T47D (cell line): Measurements from ENCODE around the gene AP3S2.
"Not testable (repeated sequence)": the region's sequence is repeated elsewhere in the genome, so short reads cannot be mapped to it uniquely, and the experiment has no call there.

Experiments
- DNase-seq, 2 experiments: peaks; one replicate each; pipeline versions ENCODE4 v3.0.0 to v3.0.0-alpha.2; 2011 to 2012; ENCODE audit warnings: low read depth in 1 of 2, low spot score in 1 of 2
- JUND ChIP-seq: IDR thresholded peaks from 2 replicates; pipeline ENCODE4 v1.6.1; 2012; ENCODE audit warnings: low read depth
- in situ Hi-C: cut with HindIII; loops from 2 replicates; pipeline ENCODE4 v1.10.0; 2016; ENCODE audit warnings: low sequenced_read_pairs, low pct_unique_long_range_greater_than_20kb

The AP3S2 gene

GRCh38 chr15:89802231-89802928, 91.4 kb downstream of the AP3S2 start:
- in situ Hi-C loops = no loop called here
- no peak for DNase-seq
- TF ChIP-seq JUND = no peak

GRCh38 chr15:89801471-89802195, 92.2 kb downstream of the AP3S2 start:
- TF ChIP-seq JUND = no peak
- in situ Hi-C loops = no loop called here
- no peak for DNase-seq

GRCh38 chr15:89799918-89800498, 93.8 kb downstream of the AP3S2 start:
- in situ Hi-C loops = no loop called here
- TF ChIP-seq JUND = no peak
- DNase-seq = no peak

- TF ChIP-seq JUND = no peak
- in situ Hi-C loops = no loop called here
- DNase-seq = no peak
Observed at GRCh38 chr15:89799011-89799911, 94.5 kb downstream of the AP3S2 start.

- in situ Hi-C loops = no loop called here
- TF ChIP-seq JUND = no peak
- no peak for DNase-seq
Observed at GRCh38 chr15:89797678-89798201, 96.1 kb downstream of the AP3S2 start.

GRCh38 chr15:89795996-89796395, 97.8 kb downstream of the AP3S2 start:
- TF ChIP-seq JUND = no peak
- no peak for DNase-seq
- in situ Hi-C loops = no loop called here

GRCh38 chr15:89794627-89795241, 99.1 kb downstream of the AP3S2 start:
- in situ Hi-C loops = no loop called here
- DNase-seq = no peak

GRCh38 chr15:89792106-89792805, 101.5 kb downstream of the AP3S2 start:
- no peak for TF ChIP-seq JUND
- DNase-seq = no peak
- in situ Hi-C loops = no loop called here

More at GRCh38 chr15:89794627-89795241, 99.1 kb downstream of the AP3S2 start:
- no peak for TF ChIP-seq JUND

GRCh38 chr15:89790661-89791060, 103.1 kb downstream of the AP3S2 start:
- no peak for DNase-seq
- in situ Hi-C loops = no loop called here
- no peak for TF ChIP-seq JUND

GRCh38 chr15:89790206-89790605, 103.6 kb downstream of the AP3S2 start:
- TF ChIP-seq JUND = no peak
- in situ Hi-C loops = no loop called here
- no peak for DNase-seq

GRCh38 chr15:89788585-89788984, 105.2 kb downstream of the AP3S2 start:
- in situ Hi-C loops, DNase-seq: not testable (repeated sequence)
